Activated CD4-positive, CD25-positive, alpha-beta regulatory T cell (primary cell): ENCODE results near the gene ACVR1C.

Experiments used
- DNase-seq, 4 experiments: peaks; one replicate each; lab custom pipeline; 2025; lab: John Stamatoyannopoulos, UW

The ACVR1C gene

DNA sequence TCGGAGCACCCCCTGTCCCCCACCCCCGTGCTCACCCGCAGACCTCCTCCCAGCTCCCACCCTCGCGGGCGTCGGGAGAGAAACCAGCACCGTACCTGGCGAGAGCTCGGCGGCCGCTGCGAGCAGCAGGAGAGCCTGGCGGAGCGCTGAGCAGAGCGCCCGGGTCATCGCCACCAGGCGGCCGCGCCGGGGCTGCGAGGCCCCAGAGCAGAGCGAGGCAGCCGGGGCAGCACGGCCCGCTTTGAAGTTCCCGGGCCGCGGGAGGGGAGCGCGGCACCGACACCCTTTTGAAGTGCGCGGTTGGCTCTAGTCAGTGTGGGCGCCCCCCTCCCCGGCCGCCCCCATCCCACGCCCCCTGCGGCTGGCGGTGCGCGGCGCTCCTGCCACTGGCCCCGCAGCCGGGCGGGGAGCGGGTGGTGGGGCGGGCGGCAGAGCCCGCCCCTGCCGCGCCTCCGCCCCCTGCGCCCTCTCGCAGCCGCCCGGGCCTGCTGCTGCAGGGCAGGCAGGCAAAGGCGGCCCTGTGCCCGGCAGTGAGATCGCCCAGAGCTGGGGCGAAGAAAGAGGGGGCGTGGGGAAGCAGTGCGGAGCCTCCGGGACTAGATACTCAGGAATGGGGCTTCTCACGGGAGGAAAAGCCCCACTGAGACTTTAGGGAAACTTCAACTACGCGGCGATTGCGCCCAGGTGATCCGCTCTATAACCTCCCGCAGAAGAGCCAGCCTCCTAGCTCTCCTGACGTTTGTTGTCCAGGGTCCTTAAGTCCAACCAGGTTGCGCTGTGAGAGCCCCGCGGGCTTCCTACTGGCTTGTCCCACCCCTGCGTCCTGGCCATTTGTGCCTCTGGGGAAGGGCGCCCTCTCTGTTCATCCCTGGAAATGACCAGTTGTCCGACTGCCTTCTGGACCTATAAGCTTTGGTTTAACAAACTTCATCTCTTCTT lies at the start of gene ACVR1C:
Gene ACVR1C, minus strand, starts transcription at position 388 of the 939 bp plus-strand sequence. Its CDS starts 220 bp downstream, at position 168.
- peak; percentile 8 to 63 (median 22) for DNase-seq

- no peak for DNase-seq
Observed at GRCh38 chr2:157677941-157678340, 49.3 kb upstream of the ACVR1C start.

DNA sequence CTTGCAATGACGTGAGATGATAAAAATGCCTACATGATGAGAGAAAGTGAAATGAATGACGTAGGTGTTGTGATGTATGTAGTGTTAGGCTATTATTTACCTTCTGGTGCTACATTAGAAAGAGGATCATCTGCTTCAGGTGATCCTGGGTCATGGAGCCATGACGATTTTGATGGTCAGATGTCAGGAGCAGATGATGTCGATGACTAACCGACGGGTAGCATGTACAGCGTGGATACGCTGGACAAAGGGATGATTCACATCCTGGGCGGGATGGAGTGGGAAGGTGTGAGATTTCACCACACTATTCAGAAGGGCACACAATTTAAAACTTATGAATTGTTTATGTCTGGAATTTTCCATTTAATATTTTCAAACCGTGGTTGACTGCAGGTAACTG lies 43.5 kb upstream of the ACVR1C start:
- DNase-seq, result no peak

DNA sequence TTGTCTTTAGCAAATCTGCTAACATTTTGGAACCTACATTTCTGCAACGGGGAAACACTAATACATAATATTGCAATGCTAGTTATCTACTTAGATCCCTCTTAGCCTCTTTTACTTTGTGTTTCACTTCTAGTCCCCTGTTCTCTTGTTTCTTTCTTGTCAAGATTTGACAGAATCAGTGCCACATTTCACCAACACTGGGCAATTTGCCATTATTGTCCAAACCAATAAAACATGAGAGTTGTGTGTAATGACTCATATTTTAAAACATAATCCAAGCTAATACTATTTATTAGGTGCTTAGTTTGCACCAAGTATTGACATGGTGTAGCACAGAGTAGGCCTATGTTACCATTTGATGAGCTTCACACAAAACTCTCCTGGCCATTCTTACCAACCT lies 33.7 kb upstream of the ACVR1C start:
- DNase-seq, result no peak

GRCh38 chr2:157661776-157662175 lies 33.1 kb upstream of the ACVR1C start:
- DNase-seq, result no peak

DNA sequence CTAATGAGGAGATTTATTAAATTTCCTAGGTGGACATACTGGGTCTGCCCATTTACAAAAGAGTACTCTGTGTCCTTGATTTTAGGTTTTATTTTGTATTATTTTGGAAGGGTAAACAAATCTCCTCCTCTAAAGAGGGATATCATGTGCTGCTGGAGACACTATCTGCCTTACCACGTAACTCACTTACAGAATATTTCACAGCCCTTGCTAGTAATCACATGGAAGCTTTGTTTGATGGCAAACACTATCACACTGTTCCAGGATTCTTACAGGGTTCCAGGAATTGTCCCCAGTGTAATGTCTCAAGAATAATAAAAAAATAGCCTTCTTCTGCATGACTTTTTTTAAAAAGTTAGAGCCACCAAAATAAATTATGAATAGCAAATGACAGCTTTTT lies 29.2 kb upstream of the ACVR1C start:
- DNase-seq, result no peak

GRCh38 chr2:157657101-157657500 lies 28.4 kb upstream of the ACVR1C start:
- DNase-seq, result no peak

DNA sequence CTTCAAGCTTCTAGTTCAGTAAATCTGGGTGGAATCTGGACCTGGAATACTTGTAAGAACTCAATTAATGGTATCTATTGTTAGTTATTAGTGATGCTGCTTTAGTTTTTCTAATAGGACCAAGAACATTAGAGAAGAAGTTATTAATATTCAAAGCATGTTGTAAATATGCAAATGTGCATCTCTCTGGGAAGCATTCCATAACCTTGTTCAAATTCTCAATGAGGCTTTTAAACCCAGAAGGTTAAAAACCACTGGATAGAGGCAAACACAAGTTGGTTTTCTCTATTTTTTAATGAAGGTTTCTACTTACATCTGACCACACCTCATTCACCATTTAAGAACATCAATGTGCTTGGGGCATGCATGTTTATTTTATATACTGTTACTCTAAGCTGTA lies 16.1 kb upstream of the ACVR1C start:
- DNase-seq, result no peak

- DNase-seq, result no peak
Observed at GRCh38 chr2:157631861-157632260, 3.2 kb upstream of the ACVR1C start.

DNA sequence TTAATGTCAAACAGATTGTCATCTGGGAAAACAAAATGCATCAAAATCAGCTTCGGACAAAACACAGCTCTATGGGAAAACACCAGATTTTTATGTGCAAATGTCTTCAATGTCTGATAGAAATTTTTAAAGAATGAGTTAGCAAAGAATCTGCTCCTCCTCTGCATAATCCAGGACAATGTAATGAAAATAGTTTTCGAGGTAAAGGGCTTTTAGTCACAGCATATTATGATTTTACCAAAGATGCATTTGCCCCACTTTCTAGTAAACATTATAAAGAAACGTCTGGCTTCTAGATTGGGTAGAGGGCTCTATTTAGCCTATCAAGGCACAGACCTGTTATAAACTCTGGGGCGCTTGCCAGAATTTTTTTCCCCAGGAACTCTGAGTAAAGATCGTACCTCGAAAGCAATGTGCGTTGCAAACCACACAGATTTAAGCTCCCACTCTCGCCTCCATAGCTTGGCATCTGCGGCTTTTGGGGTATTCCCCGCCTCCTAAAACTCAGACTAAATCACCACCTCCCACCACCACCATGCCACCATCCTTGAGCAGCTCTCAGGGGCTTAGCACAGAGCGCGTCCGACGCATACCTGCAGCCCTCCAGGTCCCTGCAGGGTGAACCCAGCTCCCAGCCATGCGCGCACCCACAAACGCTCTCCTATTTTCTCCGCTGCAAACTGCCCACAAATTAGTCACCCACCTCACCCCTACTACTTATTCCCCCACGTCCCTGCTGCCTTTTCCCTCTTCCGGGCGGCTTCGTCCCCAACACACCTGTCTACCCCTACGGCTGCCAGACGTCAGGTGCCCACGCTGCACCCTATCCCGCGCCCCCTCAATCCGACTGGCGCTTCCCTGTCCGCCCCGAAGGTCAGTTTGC lies 829 bp downstream of the ACVR1C start:
- peak in 1 of 4 experiments; percentile 2 for DNase-seq

- DNase-seq, result no peak
Observed at GRCh38 chr2:157625296-157625695, 3.4 kb downstream of the ACVR1C start.

GRCh38 chr2:157620956-157621355 lies 7.7 kb downstream of the ACVR1C start:
- DNase-seq, result no peak

DNA sequence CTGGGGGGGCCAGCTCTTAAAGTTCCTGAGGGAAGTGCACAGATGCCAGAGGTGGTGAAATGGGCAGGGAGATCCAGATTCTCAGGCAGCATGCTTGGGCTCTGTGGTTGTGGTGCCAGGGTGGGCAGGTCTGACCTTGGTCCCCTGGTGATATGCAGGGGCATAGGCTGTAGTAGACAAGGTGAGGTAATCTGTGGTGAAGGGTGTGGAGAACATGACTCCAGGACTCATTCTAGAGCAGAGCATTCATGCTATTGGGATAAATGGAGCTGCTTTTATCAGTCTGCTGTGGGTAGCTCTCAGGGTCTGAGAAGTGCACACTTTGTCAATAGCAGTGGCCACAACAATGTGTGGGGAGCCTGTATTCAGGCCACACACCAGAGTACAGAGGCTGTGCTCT lies 16.9 kb downstream of the ACVR1C start:
- no peak for DNase-seq

GRCh38 chr2:157611110-157611509 lies 17.6 kb downstream of the ACVR1C start:
- DNase-seq, result no peak

DNA sequence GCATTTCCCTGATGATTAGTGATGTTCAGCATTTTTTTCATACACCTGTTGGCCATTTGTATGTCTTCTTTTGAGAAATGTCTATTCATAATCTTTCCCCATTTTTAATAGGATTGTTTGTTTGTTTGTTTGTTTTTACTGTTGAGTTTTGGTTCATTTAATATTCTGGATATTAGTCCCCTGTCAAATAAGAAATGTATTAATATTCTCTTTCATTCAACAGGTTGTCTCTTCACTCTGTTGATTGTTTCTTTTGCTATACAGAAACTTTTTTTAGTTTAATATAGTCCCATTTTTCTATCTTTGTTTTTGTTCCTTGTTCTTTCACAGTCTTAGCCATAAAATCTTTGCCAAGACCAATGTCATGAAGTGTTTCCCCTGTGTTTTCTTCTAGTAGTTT lies 22.1 kb downstream of the ACVR1C start:
- no peak for DNase-seq

- no peak for DNase-seq
Observed at GRCh38 chr2:157603198-157603597, 25.5 kb downstream of the ACVR1C start.

DNA sequence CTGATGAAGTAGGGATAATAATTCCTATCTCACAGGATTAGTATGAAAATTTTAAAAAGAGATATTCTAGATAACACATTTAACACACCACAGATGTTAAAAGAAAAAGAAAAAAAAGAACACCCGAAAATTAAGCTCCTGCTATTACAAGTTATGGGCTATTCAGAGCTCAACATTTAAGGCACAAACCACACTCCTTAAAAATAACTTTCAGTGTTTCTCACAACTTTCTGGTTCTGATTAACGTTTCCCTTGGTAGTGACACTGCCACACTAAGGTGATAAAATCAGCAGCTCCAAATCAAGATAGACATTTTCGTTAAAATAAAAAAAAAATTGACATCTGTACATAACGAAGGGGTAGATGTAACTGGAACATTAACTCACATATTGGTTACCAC lies 26.9 kb downstream of the ACVR1C start:
- no peak for DNase-seq

DNA sequence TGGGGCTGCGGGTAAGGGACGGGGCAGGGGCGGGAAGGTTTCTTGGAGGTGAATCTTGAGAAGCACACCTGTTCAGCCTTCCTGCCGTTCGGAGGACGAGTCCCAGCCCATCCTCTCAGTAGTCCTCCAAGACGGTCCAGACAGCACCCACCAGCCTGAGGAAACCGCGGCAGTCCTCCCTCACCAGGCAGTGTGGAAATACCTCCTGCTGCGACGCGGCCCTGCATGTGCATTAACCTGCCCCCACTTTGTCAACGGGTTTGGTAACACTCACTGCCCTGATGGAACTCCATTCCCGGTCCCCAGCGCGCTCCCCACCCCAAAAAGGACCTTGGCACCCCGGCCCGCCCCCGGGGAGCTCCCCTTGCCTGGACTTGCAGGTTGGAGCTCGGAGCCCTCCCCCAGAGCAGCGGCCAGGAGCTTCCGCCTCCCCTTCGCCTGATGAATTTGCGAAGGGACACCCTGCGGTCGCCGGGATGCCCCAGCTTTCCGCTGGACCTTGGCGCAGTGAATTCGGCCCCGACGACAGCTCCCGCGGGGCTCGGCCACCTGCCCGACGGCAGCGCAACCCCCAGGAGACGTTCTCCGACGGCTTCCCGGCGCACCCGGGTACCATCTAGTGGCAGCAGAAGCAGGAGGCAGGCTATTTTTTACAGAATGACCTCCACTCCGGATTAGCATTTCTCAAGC lies 31.5 kb downstream of the ACVR1C start:
- DNase-seq, result peak; percentile 7 to 31 (median 16)

DNA sequence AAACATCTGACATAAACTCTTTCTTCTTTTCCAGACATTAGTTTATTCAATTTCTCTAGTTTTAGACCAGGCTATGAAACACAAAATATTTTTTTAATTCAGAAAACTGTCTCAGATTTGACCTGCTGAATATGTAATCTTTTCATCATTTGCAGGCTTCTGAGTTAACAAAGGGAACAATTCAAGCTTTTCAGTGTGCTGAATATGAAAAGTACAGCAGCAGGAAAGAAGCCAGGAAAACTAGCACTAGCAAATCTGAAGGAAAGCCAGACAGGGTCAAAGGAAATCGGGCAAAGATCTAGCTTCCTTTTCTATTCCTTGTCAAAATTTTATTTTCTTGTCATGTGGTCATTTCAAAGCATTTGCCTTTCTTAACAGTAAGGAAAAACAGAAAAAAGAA lies 35.3 kb downstream of the ACVR1C start:
- DNase-seq, result no peak

GRCh38 chr2:157592948-157593347 lies 35.7 kb downstream of the ACVR1C start:
- no peak for DNase-seq

GRCh38 chr2:157592374-157592773 lies 36.3 kb downstream of the ACVR1C start:
- DNase-seq, result no peak

DNA sequence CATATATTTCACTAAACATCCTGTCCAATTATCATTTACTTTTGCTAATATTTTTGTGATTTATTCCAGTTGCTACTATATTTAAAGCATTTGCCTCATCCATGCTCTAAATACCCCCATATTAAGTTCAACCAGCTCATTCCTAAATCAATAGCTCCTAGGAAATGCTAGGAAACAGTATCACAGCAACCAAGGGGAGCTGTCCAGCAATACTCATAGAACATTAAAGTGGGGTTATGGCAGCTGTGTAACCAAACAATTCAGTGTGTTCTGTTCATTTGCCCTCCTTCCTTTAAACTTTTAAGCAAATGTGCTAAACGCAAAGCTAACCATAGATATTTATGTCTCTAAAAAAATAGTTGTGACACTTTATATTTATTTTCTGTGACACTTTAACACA lies 41.1 kb downstream of the ACVR1C start:
- DNase-seq, result no peak
